GM23338 (cell line): ENCODE results near the gene CACNA1C. TPM values are rescaled to one million over a fixed set of nuclear protein-coding genes. Genes with fewer than 3 reads are reported as not detected.

Experiments
- ATAC-seq: fragments of 200-7000 bp; cut with Tn5 transposase; 3 replicates; pipeline ENCODE4 v1.9.1; 2020
- DNase-seq: peaks from one replicate; pipeline ENCODE4 v3.0.0-alpha.2; 2015; ENCODE audit warnings: low spot score
- H2AFZ ChIP-seq: fragments of 200-600 bp; sonication (generic); 2 replicates; pipeline ENCODE4 v1.8.0; 2016; ENCODE audit warnings: antibody characterized with exemption, mild to moderate bottlenecking, moderate library complexity
- H3F3A ChIP-seq: fragments of 200-600 bp; sonication (generic); replicated peaks from 2 replicates; pipeline ENCODE4 v1.8.0; 2017; ENCODE audit warnings: antibody characterized with exemption, mixed run types, low read depth
- H3K27ac ChIP-seq: fragments of 200-600 bp; sonication (generic); 2 replicates; pipeline ENCODE4 v1.6.1; 2016; ENCODE audit warnings: low read depth
- H3K27me3 ChIP-seq: fragments of 200-600 bp; sonication (generic); 2 replicates; pipeline ENCODE4 v1.8.0; 2016; ENCODE audit warnings: mild to moderate bottlenecking, mixed run types, moderate library complexity; ENCODE audit not compliant: insufficient read depth
- H3K36me3 ChIP-seq: fragments of 200-600 bp; sonication (generic); 2 replicates; pipeline ENCODE4 v1.8.0; 2016; ENCODE audit warnings: mild to moderate bottlenecking; ENCODE audit not compliant: insufficient read depth
- H3K4me1 ChIP-seq: fragments of 200-600 bp; sonication (generic); 2 replicates; pipeline ENCODE4 v1.8.0; 2016; ENCODE audit warnings: mild to moderate bottlenecking, moderate library complexity; ENCODE audit not compliant: insufficient read depth
- H3K4me2 ChIP-seq: fragments of 200-600 bp; sonication (generic); 2 replicates; pipeline ENCODE4 v1.7.1; 2017; ENCODE audit warnings: mixed run types
- H3K4me3 ChIP-seq: fragments of 200-600 bp; sonication (generic); 2 replicates; pipeline ENCODE4 v1.6.1; 2016; ENCODE audit warnings: mixed run types
- H3K79me2 ChIP-seq: fragments of 200-600 bp; sonication (generic); replicated peaks from 2 replicates; pipeline ENCODE4 v1.8.0; 2017; ENCODE audit warnings: mild to moderate bottlenecking; ENCODE audit not compliant: insufficient read depth
- H3K9me2 ChIP-seq: fragments of 200-600 bp; sonication (generic); 2 replicates; pipeline ENCODE4 v1.8.0; 2017; ENCODE audit not compliant: insufficient read depth
- H4K20me1 ChIP-seq: fragments of 200-600 bp; sonication (generic); replicated peaks from 2 replicates; pipeline ENCODE4 v1.8.0; 2017; ENCODE audit warnings: mild to moderate bottlenecking; ENCODE audit not compliant: insufficient read depth
- H3K27ac Mint-ChIP-seq: 2 replicates; pipeline ENCODE4 v1.8.0; 2020; ENCODE audit warnings: inconsistent platforms, mild to moderate bottlenecking, moderate library complexity, mixed read lengths
- H3K27me3 Mint-ChIP-seq: 3 replicates; pipeline ENCODE4 v1.8.0; 2022; ENCODE audit warnings: low read depth, mild to moderate bottlenecking, moderate library complexity, mixed read lengths, inconsistent platforms; ENCODE audit not compliant: insufficient read depth, poor library complexity
- H3K36me3 Mint-ChIP-seq: 3 replicates; pipeline ENCODE4 v1.8.0; 2021; ENCODE audit warnings: low read depth, mild to moderate bottlenecking, inconsistent platforms, moderate library complexity, mixed read lengths
- H3K4me1 Mint-ChIP-seq: 3 replicates; pipeline ENCODE4 v1.8.0; 2020; ENCODE audit warnings: mild to moderate bottlenecking, inconsistent platforms, mixed read lengths
- H3K4me3 Mint-ChIP-seq: 3 replicates; pipeline ENCODE4 v1.8.0; 2021; ENCODE audit warnings: moderate library complexity, mild to moderate bottlenecking, inconsistent platforms, mixed read lengths
- H3K9me3 Mint-ChIP-seq: 3 replicates; pipeline ENCODE4 v1.8.0; 2020; ENCODE audit warnings: moderate library complexity, mild to moderate bottlenecking, inconsistent platforms, mixed read lengths
- CREB1 ChIP-seq: fragments of 250-450 bp; sonication (Bioruptor Pico); IDR thresholded peaks from 2 replicates; pipeline ENCODE4 v1.5.0; 2020; ENCODE audit warnings: low read depth, mild to moderate bottlenecking, moderate library complexity
- CTCF ChIP-seq, 2 experiments: fragments of 200-600 bp in 1 of 2; sonication (generic) in 1 of 2; conservative IDR thresholded peaks; 2 replicates each; pipeline versions ENCODE4 v1.5.1 to v1.6.1; 2016 to 2017; ENCODE audit warnings: antibody characterized with exemption in 2 of 2, low read depth in 2 of 2, mild to moderate bottlenecking in 2 of 2, moderate library complexity in 1 of 2
- ETS1 ChIP-seq: IDR thresholded peaks from 2 replicates; pipeline ENCODE4 v1.6.1; 2016; ENCODE audit warnings: antibody characterized with exemption
- EZH2 ChIP-seq: fragments of 200-600 bp; sonication (generic); IDR thresholded peaks from one replicate; pipeline ENCODE4 v1.8.0; 2017; ENCODE audit warnings: antibody characterized with exemption, mild to moderate bottlenecking, low read depth; ENCODE audit not compliant: unreplicated experiment
- EZH2phosphoT487 ChIP-seq: fragments of 200-600 bp; sonication (generic); IDR thresholded peaks from one replicate; pipeline ENCODE4 v1.8.1; 2018; ENCODE audit warnings: antibody characterized with exemption; ENCODE audit not compliant: unreplicated experiment
- JUNB ChIP-seq: IDR thresholded peaks from one replicate; pipeline ENCODE4 v1.6.1; 2016; ENCODE audit warnings: antibody characterized with exemption; ENCODE audit not compliant: unreplicated experiment
- NANOG ChIP-seq: IDR thresholded peaks from 2 replicates; pipeline ENCODE4 v1.6.1; 2016; ENCODE audit warnings: antibody characterized with exemption, borderline replicate concordance
- POLR2AphosphoS5 ChIP-seq: IDR thresholded peaks from 2 replicates; pipeline ENCODE4 v1.6.1; 2016; ENCODE audit warnings: antibody characterized with exemption, low read depth
- STAT1 ChIP-seq: IDR thresholded peaks from one replicate; pipeline ENCODE4 v1.6.1; 2016; ENCODE audit warnings: antibody characterized with exemption; ENCODE audit not compliant: unreplicated experiment
- ZNF114 ChIP-seq: fragments of 250-450 bp; sonication (Bioruptor Pico); IDR thresholded peaks from 2 replicates; pipeline ENCODE4 v1.5.0; 2020; ENCODE audit warnings: mild to moderate bottlenecking, moderate library complexity
- ZNF331 ChIP-seq: fragments of 250-450 bp; sonication (Bioruptor Pico); IDR thresholded peaks from 2 replicates; pipeline ENCODE4 v1.5.0; 2020; ENCODE audit warnings: low read depth, mild to moderate bottlenecking, moderate library complexity
- ZNF462 ChIP-seq: fragments of 250-450 bp; sonication (Bioruptor Pico); IDR thresholded peaks from 2 replicates; pipeline ENCODE4 v1.5.0; 2020; ENCODE audit warnings: mild to moderate bottlenecking, moderate library complexity
- polyA plus RNA-seq: library from polyadenylated mRNA; unstranded; fragments of >200 nt; fragmentation: Nextera tagmentation; extraction: Ambion mirVana; gene quantifications from 2 replicates; pipeline ENCODE4 v1.2.1, GENCODE V29; 2016
- total RNA-seq: library from RNA; depleted of rRNA; stranded (reverse); fragments of >200 nt; shearing (Covaris generic); gene quantifications from 2 replicates; pipeline ENCODE4 v1.2.3, GENCODE V29; 2014
- TF ChIP-seq, protein P1 (sequence below): IDR thresholded peaks from one replicate; pipeline ENCODE4 v1.6.1; 2018; ENCODE audit warnings: antibody characterized with exemption; ENCODE audit not compliant: unreplicated experiment

CACNA1C gene
- total and polyA plus RNA-seq, 2 experiments from 2014 or later = 0.78 to 2.1 TPM

DNA sequence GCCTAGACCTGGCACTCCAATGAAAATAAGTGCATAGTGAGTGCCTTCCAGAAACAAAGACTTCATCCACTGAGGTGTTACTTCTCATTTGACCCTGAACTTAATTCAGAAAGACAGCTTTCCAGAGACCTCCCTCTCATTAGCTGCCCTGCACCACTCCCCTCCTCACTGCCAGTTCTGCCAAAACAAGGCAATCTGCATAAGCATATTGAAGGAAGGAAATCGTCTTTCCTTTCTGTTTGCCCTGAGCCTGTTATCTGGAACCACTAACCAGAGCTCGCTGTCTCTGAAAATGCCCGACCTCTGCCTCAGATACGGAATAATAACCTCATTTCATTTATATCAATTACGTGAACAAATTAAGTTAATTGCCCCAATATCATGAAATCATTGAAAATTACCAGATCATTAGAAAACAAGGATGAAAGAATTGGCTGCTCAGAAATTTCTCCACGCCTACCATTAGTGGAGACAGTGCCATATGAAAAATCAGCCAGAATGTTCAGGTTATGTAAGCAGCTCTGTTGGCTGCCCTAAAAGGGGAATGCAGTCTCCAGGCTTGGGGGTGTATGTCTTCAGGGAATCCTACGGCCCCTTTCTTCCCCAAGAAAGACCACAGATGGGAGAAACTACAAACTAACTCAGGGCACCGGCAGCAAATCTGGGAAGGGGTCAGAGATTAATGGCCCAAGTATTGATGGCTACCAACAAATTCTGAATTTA lies 592.1 kb downstream of the CACNA1C start:
- Histone ChIP-seq H3K4me3 (no peak overlapping the region), H3K9me2 (peaks cover 4% of the 10 kb centered on the region; the same call in 1 of the 2 replicates), H3K4me1 (peaks cover 13% of the 10 kb centered on the region; the same call in 1 of the 2 replicates), H3F3A (no peaks in the 10 kb centered on the region), H3K79me2 (no peaks in the 10 kb centered on the region), H3K27me3 (no peaks in the 10 kb centered on the region), H3K36me3 (no peaks in the 10 kb centered on the region), H4K20me1 (no peaks in the 10 kb centered on the region), H3K4me2 (0 out of 2 replicates have a peak overlapping the region, but pooled peaks have one; percentile 6), H3K27ac (no peak overlapping the region), H2AFZ (no peak overlapping the region)
- ATAC-seq (no peak), DNase-seq (no peak)
- no peak for TF ChIP-seq EZH2
- TF ChIP-seq ETS1 = no peak
- TF ChIP-seq CTCF (conservative IDR thresholded peaks at IDR 0.05; ENCODE audit: low read depth in 2 of 2) = no peak
- TF ChIP-seq STAT1 = no peak
- no peak for TF ChIP-seq ZNF462 (CRISPR knock-in tag)
- no peak for TF ChIP-seq JUNB
- no peak for TF ChIP-seq POLR2AphosphoS5
- no peak for TF ChIP-seq CREB1 (CRISPR knock-in tag)
- TF ChIP-seq EZH2phosphoT487 = no peak
- no peak for TF ChIP-seq ZNF114 (CRISPR knock-in tag)
- TF ChIP-seq, protein P1, sequence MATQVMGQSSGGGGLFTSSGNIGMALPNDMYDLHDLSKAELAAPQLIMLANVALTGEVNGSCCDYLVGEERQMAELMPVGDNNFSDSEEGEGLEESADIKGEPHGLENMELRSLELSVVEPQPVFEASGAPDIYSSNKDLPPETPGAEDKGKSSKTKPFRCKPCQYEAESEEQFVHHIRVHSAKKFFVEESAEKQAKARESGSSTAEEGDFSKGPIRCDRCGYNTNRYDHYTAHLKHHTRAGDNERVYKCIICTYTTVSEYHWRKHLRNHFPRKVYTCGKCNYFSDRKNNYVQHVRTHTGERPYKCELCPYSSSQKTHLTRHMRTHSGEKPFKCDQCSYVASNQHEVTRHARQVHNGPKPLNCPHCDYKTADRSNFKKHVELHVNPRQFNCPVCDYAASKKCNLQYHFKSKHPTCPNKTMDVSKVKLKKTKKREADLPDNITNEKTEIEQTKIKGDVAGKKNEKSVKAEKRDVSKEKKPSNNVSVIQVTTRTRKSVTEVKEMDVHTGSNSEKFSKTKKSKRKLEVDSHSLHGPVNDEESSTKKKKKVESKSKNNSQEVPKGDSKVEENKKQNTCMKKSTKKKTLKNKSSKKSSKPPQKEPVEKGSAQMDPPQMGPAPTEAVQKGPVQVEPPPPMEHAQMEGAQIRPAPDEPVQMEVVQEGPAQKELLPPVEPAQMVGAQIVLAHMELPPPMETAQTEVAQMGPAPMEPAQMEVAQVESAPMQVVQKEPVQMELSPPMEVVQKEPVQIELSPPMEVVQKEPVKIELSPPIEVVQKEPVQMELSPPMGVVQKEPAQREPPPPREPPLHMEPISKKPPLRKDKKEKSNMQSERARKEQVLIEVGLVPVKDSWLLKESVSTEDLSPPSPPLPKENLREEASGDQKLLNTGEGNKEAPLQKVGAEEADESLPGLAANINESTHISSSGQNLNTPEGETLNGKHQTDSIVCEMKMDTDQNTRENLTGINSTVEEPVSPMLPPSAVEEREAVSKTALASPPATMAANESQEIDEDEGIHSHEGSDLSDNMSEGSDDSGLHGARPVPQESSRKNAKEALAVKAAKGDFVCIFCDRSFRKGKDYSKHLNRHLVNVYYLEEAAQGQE = no peak
- no peak for TF ChIP-seq ZNF331 (CRISPR knock-in tag)
- no peak for TF ChIP-seq NANOG
- Mint-ChIP-seq H3K9me3 (no peaks in the 10 kb centered on the region; the same call in 2 of the 3 replicates), H3K27ac (no peak overlapping the region), H3K4me1 (peaks cover 21% of the 10 kb centered on the region), H3K36me3 (no peaks in the 10 kb centered on the region), H3K27me3 (peaks cover 4% of the 10 kb centered on the region), H3K4me3 (no peak overlapping the region)
